Tibial artery (tissue), 4 donors: ENCODE measurements around the gene TMEM256.

Experiments used
- DNase-seq, 2 donors: peaks; one replicate each; pipeline ENCODE4 v3.0.0-alpha.2; 2019
- H3K27ac ChIP-seq, 2 donors: fragments of 200-600 bp; sonication (generic) in 1 of 2; 1 replicate in 1 of 2; 2 replicates in 1 of 2; pipeline ENCODE4 v1.5.1; 2018 to 2019; ENCODE audit warnings: mild to moderate bottlenecking in 1 of 2
- H3K27me3 ChIP-seq, 2 donors: fragments of 200-600 bp; sonication (generic) in 1 of 2; one replicate each; pipeline versions ENCODE4 v1.5.1 to v1.6.0; 2016 to 2019
- H3K36me3 ChIP-seq, 3 donors: fragments of 200-600 bp; sonication (generic) in 2 of 3; one replicate each; pipeline ENCODE4 v1.5.1; 2016 to 2019; ENCODE audit warnings: mild to moderate bottlenecking in 2 of 3
- H3K4me1 ChIP-seq, 4 donors: fragments of 200-600 bp; sonication (generic) in 2 of 4; 1 replicate in 3 of 4; 2 replicates in 1 of 4; pipeline ENCODE4 v1.5.1; 2016 to 2019
- H3K4me3 ChIP-seq, 2 donors: fragments of 200-600 bp; sonication (generic) in 1 of 2; 1 replicate in 1 of 2; 2 replicates in 1 of 2; pipeline ENCODE4 v1.5.1; 2018 to 2019; ENCODE audit warnings: mild to moderate bottlenecking in 2 of 2
- H3K9me3 ChIP-seq, 3 donors: fragments of 200-600 bp; sonication (generic) in 1 of 3; one replicate each; pipeline ENCODE4 v1.5.1; 2016 to 2019
- CTCF ChIP-seq, 2 experiments: fragments of 200-600 bp in 1 of 2; fragments of 450-650 bp in 1 of 2; IDR thresholded peaks; one replicate each; pipeline ENCODE4 v1.5.1; 2017 to 2019; ENCODE audit warnings: antibody characterized with exemption in 2 of 2, mild to moderate bottlenecking in 1 of 2, moderate library complexity in 1 of 2
- intact Hi-C: fragments of 100-400 bp; cut with DNase I; formaldehyde crosslinking; loops from one replicate; pipeline ENCODE4 v1.15.0; 2023; ENCODE audit warnings: low total_unique reads

TMEM256 gene

DNA sequence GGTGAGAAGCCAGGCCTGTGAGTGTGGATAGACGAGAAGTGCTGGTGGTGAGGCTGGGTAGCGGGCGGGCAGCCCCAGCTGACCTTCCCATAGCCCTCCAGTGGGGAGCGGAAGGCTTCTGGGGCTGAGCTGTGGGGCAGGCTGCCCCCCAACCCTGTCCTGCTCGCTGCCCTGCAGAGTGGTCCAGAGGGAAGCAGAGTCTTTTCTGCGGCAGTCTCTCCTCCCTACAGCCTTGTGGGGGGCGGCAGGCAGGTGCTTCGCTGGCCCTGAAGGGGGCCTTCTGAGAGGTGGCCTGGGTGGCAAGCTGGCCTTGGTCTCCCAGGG, 7.5 kb upstream of the TMEM256 start:
- TF ChIP-seq CTCF (IDR thresholded peaks at IDR 0.05) = no peak
- no peak for DNase-seq
- Histone ChIP-seq H3K27me3 (no peaks in the 10 kb centered on the region), H3K36me3 (peaks cover 10 to 53% (median 19%) of the 10 kb centered on the region in 3 donors), H3K4me3 (no peak overlapping the region), H3K4me1 (peaks cover 0 to 2% (median under 1%) of the 10 kb centered on the region in 4 donors), H3K27ac (no peak overlapping the region), H3K9me3 (no peaks in the 10 kb centered on the region)
- intact Hi-C loops = no loop called here

DNA sequence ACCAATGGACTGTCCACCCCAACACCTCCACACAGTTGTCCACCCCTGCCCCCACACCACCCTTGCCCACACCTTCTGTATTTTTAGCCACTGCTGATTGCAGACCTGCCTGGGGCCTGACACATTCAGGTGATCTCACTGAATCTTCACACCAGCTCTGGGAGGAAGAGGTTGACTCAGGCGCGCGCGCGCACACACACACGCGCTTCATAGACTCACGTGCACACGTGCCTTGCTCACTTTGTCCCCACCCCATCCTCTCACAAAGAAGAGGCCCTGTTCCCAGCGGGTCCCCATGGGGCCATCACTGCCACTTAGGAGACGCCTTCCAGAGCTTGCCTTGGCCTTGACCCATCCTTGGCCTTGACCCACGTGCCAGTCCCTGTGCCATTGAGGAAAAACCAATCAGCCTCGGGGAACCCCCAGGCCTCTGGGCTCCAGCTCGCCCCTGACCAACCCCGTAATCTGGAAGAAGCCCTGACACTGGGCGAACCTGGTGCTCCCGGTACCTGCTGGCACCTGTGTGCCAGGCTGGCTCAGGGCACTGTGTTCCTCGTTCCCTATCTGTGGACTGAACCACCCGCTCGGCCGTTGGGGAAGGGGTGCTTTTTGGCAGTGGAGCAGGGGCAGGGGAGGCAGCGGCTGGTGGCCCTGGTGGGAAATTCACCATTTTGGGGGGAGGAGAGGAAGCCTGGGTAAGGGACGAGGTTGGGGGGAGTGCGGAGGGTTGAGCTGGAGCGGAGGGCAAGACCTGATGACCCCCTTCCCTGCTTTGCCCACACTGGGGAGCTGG, 6.9 kb upstream of the TMEM256 start:
- Histone ChIP-seq H3K36me3 (peaks cover 10 to 48% (median 19%) of the 10 kb centered on the region in 3 donors), H3K4me1 (peaks cover 0 to 7% (median 4%) of the 10 kb centered on the region in 4 donors), H3K27ac (no peak overlapping the region), H3K27me3 (no peaks in the 10 kb centered on the region), H3K4me3 (no peak overlapping the region), H3K9me3 (no peaks in the 10 kb centered on the region)
- intact Hi-C loops = no loop called here
- TF ChIP-seq CTCF (IDR thresholded peaks at IDR 0.05) = no peak
- DNase-seq = no peak

DNA sequence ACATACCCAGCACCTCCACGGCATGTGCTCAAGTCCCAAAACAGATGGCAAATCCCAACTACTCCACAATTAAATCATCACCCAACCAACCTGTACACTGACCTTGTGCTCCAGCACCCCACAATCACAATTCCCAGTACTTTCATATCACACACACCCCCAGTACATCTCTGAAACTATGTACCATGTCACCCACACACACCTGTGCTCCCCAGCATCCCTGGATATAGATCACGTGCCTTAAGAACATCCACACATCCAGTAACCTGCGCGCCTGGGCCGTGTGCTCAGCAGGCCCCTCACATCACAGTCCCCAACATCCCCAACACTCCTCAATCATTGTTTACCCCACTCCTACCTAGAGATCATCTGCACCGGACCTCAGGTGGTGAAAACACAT, 5.8 kb upstream of the TMEM256 start:
- intact Hi-C loops = no loop called here
- peaks cover 0 to 16% (median 10%) of the 10 kb centered on the region in 4 donors for H3K4me1 ChIP-seq
- peaks cover 10 to 37% (median 13%) of the 10 kb centered on the region in 3 donors for H3K36me3 ChIP-seq
- TF ChIP-seq CTCF (IDR thresholded peaks at IDR 0.05) = no peak
- H3K4me3 ChIP-seq = no peak overlapping the region
- H3K27me3 ChIP-seq = no peaks in the 10 kb centered on the region
- H3K27ac ChIP-seq = no peak overlapping the region
- DNase-seq = no peak
- no peaks in the 10 kb centered on the region for H3K9me3 ChIP-seq

DNA sequence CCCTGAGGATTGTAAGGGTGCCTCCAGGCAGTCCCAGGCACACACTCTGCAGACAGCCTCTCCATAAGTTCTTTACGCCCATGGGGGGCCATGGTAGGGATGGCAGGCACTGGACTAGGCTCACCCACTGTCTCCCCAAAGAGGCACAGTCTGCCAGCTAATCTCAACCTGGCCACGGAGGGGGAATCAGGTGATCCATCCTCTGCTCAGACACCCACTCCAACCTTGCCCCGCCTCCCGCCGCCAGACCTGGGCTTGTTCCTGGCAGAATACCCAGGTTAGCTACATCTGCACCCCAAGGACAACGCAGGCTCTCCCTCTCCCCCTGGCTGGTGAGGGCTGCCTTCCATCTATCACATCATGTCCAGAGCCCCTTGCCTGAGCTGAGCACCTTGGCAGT, 5.0 kb upstream of the TMEM256 start:
- Histone ChIP-seq H3K9me3 (no peaks in the 10 kb centered on the region), H3K4me3 (no peak overlapping the region), H3K4me1 (peaks cover 0 to 16% (median 10%) of the 10 kb centered on the region in 4 donors), H3K36me3 (peaks cover 10 to 30% (median 12%) of the 10 kb centered on the region in 3 donors), H3K27ac (no peak overlapping the region), H3K27me3 (no peaks in the 10 kb centered on the region)
- DNase-seq = no peak
- intact Hi-C loops = no loop called here
- no peak for TF ChIP-seq CTCF (IDR thresholded peaks at IDR 0.05)

- DNase-seq = peak in 1 of 2 donors; percentile 64
- Histone ChIP-seq H3K27me3 (no peaks in the 10 kb centered on the region), H3K27ac (no peak overlapping the region), H3K4me3 (no peak overlapping the region), H3K9me3 (no peaks in the 10 kb centered on the region), H3K4me1 (peaks cover 0 to 17% (median 10%) of the 10 kb centered on the region in 4 donors), H3K36me3 (peaks cover 10 to 30% (median 12%) of the 10 kb centered on the region in 3 donors)
- intact Hi-C loops = no loop called here
- no peak for TF ChIP-seq CTCF (IDR thresholded peaks at IDR 0.05)
Measured at GRCh38 chr17:7408252-7408727, 4.4 kb upstream of the TMEM256 start.
